ENCODE data around the gene PACRG.

DNA sequence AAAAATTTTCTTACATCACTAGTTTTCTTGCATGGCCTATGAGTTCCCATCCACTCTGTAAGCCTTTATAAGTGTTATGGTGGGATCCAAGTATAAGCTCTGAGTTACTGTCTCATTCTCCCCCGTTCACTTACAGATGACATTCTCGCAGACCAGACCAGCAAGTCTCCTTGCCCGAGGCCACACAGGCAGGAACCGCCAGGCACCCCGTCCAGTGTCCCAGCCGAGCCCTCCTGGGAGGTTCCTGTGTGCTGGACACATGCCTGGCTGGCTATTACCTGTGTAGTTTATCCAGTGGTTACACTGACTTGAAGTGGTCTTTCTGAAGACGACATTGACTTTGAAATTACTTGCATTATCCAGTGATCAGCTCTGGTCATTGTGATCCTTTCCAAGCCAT is 451.9 kb downstream of the PACRG start:
- TF ChIP-seq ZSCAN22 (CRISPR knock-in tag; IDR thresholded peaks at IDR 0.05) (no peak), CTCF (CRISPR knock-in tag; IDR thresholded peaks at IDR 0.05) (no peak), MAFK (conservative IDR thresholded peaks at IDR 0.05 in 1 of 2, IDR thresholded peaks at IDR 0.05 in 1 of 2; ENCODE audit: low read length in 2 of 2) (no peak), POLR2AphosphoS5 (IDR thresholded peaks at IDR 0.05; ENCODE audit: low read depth, low read length) (no peak), SNAPC5 (CRISPR knock-in tag; IDR thresholded peaks at IDR 0.05; ENCODE audit: borderline replicate concordance) (no peak), MLX (CRISPR knock-in tag; IDR thresholded peaks at IDR 0.05) (no peak), YY1 (IDR thresholded peaks at IDR 0.05; ENCODE audit: insufficient read depth, insufficient replicate concordance, low read depth, low read length) (no peak), MAF1 (CRISPR knock-in tag; IDR thresholded peaks at IDR 0.05; ENCODE audit: borderline replicate concordance) (no peak), PBX3 (CRISPR knock-in tag; IDR thresholded peaks at IDR 0.05; ENCODE audit: borderline replicate concordance) (no peak), FOXP4 (CRISPR knock-in tag; IDR thresholded peaks at IDR 0.05) (no peak), SETDB1 (CRISPR knock-in tag; IDR thresholded peaks at IDR 0.05; ENCODE audit: borderline replicate concordance) (no peak), ZNF589 (CRISPR knock-in tag; conservative IDR thresholded peaks at IDR 0.05) (no peak)
